ENCODE measurements around the gene PCOLCE2.

GRCh38 chr3:142896201-142896755 is 7.4 kb upstream of the PCOLCE2 start:
- no peak for TF ChIP-seq CTCF (conservative IDR thresholded peaks at IDR 0.05; ENCODE audit: low read length)
- TF ChIP-seq EZH2phosphoT487 (IDR thresholded peaks at IDR 0.05; ENCODE audit: borderline replicate concordance, low read depth, low read length) = no peak
